Measurements from ENCODE around the gene ASS1.

ASS1 gene

GRCh38 chr9:130531670-130532069 is 86.9 kb downstream of the ASS1 start:
- no peak for DNase-seq (ENCODE audit: low read depth in 2 of 2)

- DNase-seq (ENCODE audit: low read depth in 2 of 2): no peak
Observed at GRCh38 chr9:130532426-130533080, 87.8 kb downstream of the ASS1 start.

- no peak for DNase-seq (ENCODE audit: low read depth in 2 of 2)
Observed at GRCh38 chr9:130535818-130536521, 91.2 kb downstream of the ASS1 start.

GRCh38 chr9:130536701-130537107 is 91.9 kb downstream of the ASS1 start:
- DNase-seq (ENCODE audit: low read depth in 2 of 2): no peak

- no peak for DNase-seq (ENCODE audit: low read depth in 2 of 2)
Observed at GRCh38 chr9:130537346-130538050, 92.7 kb downstream of the ASS1 start.

- DNase-seq (ENCODE audit: low read depth in 2 of 2): no peak
Observed at GRCh38 chr9:130539420-130540223, 94.9 kb downstream of the ASS1 start.

- DNase-seq (ENCODE audit: low read depth in 2 of 2): no peak
Observed at GRCh38 chr9:130541533-130541932, 96.8 kb downstream of the ASS1 start.

- DNase-seq (ENCODE audit: low read depth in 2 of 2): no peak
Observed at GRCh38 chr9:130542038-130542437, 97.3 kb downstream of the ASS1 start.

GRCh38 chr9:130542457-130543228 is 97.9 kb downstream of the ASS1 start:
- DNase-seq (ENCODE audit: low read depth in 2 of 2): no peak

GRCh38 chr9:130543368-130543767 is 98.6 kb downstream of the ASS1 start:
- no peak for DNase-seq (ENCODE audit: low read depth in 2 of 2)

- DNase-seq (ENCODE audit: low read depth in 2 of 2): no peak
Observed at GRCh38 chr9:130543859-130544258, 99.1 kb downstream of the ASS1 start.

GRCh38 chr9:130544364-130544763 is 99.6 kb downstream of the ASS1 start:
- no peak for DNase-seq (ENCODE audit: low read depth in 2 of 2)

GRCh38 chr9:130548103-130548502 is 103.3 kb downstream of the ASS1 start:
- DNase-seq (ENCODE audit: low read depth in 2 of 2): no peak

- DNase-seq (ENCODE audit: low read depth in 2 of 2): no peak
Observed at GRCh38 chr9:130549093-130549735, 104.5 kb downstream of the ASS1 start.

Measured in stimulated activated CD8-positive, alpha-beta memory T cell treated with anti-CD3 and anti-CD28 coated beads, Interleukin-2, amount 100 ng/mL, for 1 hour (primary cell).